GM13977 (cell line): Measurements from ENCODE around the gene ZFHX3.

ENCODE experiments used
- DNase-seq: peaks from one replicate; pipeline ENCODE4 v3.0.0; 2012; ENCODE audit warnings: low spot score
- in situ Hi-C: fragments of 300-500 bp; cut with MboI; formaldehyde crosslinking; loops from one replicate; pipeline ENCODE4 v1.12.0; 2022; ENCODE audit warnings: low sequenced_read_pairs, low pct_unique_long_range_greater_than_20kb, mixed read lengths, inconsistent platforms; ENCODE audit not compliant: unreplicated experiment
- TF ChIP-seq, protein P1 (sequence below): IDR thresholded peaks from 2 replicates; pipeline ENCODE4 v1.5.1; 2012; ENCODE audit warnings: mild to moderate bottlenecking, control low read depth; ENCODE audit not compliant: insufficient read depth; ENCODE audit errors: extremely low read depth, missing control alignments

ZFHX3 gene

DNA sequence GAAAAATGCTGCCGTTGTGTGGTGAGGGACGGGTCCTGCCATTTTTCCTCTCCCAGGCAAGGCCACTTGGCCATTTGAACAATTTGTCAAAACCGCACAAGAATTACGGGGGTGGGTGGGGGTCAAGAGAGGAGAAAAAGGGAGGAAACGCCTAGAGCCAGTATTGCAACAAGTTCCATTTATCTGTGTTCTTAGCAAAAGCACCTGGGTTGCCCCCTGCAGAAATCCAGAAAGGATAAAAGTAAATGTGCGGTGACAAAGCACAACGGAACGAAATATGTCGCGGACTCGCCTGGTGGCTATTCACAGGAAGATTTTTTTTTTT lies 209.4 kb downstream of the ZFHX3 start:
- no peak for DNase-seq
- in situ Hi-C loops = loop anchor here (25.0 kb wide), 1 partner anchor 349 kb away; no protein-coding TSS in a partner anchor
- TF ChIP-seq, protein P1, sequence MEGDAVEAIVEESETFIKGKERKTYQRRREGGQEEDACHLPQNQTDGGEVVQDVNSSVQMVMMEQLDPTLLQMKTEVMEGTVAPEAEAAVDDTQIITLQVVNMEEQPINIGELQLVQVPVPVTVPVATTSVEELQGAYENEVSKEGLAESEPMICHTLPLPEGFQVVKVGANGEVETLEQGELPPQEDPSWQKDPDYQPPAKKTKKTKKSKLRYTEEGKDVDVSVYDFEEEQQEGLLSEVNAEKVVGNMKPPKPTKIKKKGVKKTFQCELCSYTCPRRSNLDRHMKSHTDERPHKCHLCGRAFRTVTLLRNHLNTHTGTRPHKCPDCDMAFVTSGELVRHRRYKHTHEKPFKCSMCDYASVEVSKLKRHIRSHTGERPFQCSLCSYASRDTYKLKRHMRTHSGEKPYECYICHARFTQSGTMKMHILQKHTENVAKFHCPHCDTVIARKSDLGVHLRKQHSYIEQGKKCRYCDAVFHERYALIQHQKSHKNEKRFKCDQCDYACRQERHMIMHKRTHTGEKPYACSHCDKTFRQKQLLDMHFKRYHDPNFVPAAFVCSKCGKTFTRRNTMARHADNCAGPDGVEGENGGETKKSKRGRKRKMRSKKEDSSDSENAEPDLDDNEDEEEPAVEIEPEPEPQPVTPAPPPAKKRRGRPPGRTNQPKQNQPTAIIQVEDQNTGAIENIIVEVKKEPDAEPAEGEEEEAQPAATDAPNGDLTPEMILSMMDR = no peak

DNA sequence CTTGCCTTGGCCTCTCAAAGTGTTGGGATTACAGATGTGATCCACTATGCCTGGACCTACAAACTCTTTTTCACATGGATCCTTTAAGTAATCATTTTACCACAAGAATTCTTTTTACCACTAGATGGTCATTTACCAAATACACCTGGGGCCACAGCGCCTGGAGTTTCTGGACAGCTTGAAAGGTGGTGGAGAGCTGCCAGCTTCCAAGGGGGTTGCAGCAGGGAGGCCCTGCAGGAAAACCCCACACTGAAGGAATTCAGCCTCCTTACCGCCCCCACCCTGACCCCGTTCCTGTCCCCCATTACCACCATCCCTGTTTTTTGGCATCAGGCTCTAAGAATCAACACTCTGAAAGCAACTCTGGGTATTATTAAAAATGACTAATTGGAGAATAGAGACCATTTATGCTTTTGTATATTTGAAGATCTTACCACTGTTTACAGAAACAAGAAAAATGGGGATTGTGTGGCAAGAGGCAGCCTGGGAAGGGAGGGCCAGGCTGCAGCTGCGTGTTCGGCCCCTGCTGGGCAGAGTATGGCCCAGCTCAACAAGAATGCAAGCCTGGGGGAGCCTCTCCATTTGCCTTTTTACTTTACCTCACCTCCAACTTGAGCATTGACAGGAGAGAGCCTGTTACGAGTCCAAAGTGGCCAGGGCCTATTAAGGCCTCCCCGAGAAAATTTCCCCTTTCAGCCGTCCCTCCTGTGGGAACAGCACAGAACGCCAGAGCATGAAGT lies 209.9 kb downstream of the ZFHX3 start:
- in situ Hi-C loops = loop anchor here (25.0 kb wide), 1 partner anchor 349 kb away; no protein-coding TSS in a partner anchor
- DNase-seq = no peak

DNA sequence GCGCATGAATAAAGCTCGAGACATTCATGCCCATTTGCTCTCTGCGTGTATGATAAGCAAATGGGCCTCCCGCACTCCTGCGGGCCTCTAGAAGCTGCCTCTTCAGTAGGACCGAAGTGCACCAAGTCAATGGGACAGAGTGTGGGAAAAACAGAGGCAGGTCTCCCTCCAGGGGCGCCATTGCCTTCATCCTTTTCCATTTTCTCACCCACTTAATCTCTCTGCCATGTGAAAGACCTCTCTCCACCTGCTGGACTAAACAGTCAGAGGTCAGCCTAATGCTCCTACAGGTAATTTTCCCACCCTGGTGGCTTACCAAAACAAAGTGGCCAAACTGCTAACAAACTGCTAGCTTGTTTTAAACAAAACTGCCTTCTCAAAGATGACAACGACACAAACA lies 210.9 kb downstream of the ZFHX3 start:
- DNase-seq = no peak
- in situ Hi-C loops = loop anchor here (25.0 kb wide), 1 partner anchor 350 kb away; no protein-coding TSS in a partner anchor
- TF ChIP-seq, protein P1 = no peak

More for the DNA sequence above, 209.9 kb downstream of the ZFHX3 start:
- TF ChIP-seq, protein P1 = no peak

DNA sequence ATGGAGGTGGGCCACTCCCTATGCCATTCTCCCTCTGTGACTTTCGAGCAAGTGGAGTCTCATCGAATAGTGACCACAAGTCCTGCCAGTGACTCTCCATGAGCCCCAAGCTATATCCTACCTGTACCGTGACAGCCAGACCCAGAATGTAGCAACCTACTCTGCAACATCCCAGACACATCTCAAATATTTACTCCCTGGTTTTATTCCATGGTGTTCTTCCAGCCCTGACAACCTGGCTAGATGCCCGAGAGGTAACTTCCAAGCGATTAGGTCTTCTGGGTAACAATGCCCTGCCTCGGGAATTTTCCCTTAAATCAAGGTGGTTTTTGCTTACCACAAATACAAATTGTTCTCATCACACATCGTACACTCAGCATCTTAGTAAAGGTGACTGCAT lies 211.7 kb downstream of the ZFHX3 start:
- in situ Hi-C loops = loop anchor here (25.0 kb wide), 1 partner anchor 351 kb away; no protein-coding TSS in a partner anchor
- TF ChIP-seq, protein P1 = no peak
- no peak for DNase-seq

DNA sequence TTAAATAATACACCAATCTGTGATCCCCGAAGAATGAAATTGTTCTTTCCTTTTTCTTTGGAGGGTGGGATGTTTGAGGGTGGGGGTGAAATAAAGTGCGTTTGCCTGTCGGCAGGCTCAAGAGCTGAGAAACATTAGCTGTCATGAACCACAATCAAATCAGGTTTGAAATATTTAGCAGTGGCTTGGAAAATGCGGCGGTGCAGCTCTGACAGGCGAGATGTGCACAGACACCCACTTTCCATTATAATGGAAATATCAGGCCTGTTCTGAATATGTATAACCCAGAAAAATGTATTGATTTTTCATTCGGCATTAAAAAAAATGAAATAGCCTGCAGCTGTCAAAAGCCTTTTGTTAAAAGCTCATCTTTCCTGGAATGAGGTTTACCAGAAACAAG lies 212.8 kb downstream of the ZFHX3 start:
- no peak for DNase-seq
- in situ Hi-C loops = loop anchor here (25.0 kb wide), 1 partner anchor 352 kb away; no protein-coding TSS in a partner anchor
- TF ChIP-seq, protein P1 = no peak

DNA sequence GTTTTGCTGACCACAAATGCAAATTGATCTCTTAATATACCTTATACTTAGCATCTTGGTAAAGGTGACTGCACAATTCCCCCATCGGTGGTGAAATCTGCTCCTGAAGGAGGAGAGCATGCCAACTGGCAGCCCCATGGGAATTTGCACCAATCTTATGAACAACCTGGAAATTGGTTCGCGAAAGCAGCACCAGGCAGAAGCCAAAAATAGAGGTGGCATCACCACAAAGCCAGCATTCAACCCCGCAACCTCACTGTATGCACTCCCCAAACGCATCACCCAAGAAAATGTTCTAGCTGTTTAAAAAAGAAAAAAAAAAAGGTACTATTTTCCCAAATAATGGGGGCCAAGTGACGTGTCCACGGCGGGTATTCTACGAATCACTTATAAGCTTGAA lies 213.4 kb downstream of the ZFHX3 start:
- in situ Hi-C loops = loop anchor here (25.0 kb wide), 1 partner anchor 353 kb away; no protein-coding TSS in a partner anchor
- TF ChIP-seq, protein P1 = no peak

More for the DNA sequence above, 213.4 kb downstream of the ZFHX3 start:
- no peak for DNase-seq
